ENCODE measurements around the gene TXNDC17. TPM values are rescaled to one million over a fixed set of nuclear protein-coding genes. Genes with fewer than 3 reads are reported as not detected.

The TXNDC17 gene
- total RNA-seq, 1 experiment from 2014 or later: 137 TPM

DNA sequence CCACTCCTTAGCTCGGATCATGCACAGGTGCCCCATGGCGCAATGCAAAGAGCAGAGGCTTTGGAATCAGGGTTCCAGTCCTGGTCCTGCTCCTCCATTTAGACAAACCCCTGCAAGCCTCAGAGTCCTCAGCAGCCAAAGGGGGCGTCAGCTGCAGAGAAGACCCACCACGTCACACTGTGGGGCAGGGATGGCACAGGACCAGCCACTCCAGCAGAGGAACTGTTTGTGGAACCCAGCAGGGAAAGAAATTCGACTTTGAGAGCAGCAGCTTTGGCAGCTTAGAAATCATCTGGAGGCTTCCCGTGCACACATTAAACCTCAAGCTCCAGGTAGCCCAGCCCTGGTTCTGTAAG, 35.9 kb downstream of the TXNDC17 start:
- ChIA-PET POLR2A (no interaction called here), CTCF (no interaction called here)
- in situ Hi-C loops (cut with HindIII; ENCODE audit: low pct_unique_long_range_greater_than_20kb, low sequenced_read_pairs) (no loop called here), intact Hi-C loops (cut with micrococcal nuclease; ENCODE audit: unreplicated experiment) (no loop called here)
- no peak overlapping the region for H3K4me3 ChIP-seq (ENCODE audit: low read depth in 2 of 2, low read length in 2 of 2)
- no TSS peak for BruUV-seq (replicated peaks)
- H3K36me3 ChIP-seq (ENCODE audit: control insufficient read depth, insufficient read depth, low read length): no peaks in the 10 kb centered on the region
- TF ChIP-seq, protein P1, sequence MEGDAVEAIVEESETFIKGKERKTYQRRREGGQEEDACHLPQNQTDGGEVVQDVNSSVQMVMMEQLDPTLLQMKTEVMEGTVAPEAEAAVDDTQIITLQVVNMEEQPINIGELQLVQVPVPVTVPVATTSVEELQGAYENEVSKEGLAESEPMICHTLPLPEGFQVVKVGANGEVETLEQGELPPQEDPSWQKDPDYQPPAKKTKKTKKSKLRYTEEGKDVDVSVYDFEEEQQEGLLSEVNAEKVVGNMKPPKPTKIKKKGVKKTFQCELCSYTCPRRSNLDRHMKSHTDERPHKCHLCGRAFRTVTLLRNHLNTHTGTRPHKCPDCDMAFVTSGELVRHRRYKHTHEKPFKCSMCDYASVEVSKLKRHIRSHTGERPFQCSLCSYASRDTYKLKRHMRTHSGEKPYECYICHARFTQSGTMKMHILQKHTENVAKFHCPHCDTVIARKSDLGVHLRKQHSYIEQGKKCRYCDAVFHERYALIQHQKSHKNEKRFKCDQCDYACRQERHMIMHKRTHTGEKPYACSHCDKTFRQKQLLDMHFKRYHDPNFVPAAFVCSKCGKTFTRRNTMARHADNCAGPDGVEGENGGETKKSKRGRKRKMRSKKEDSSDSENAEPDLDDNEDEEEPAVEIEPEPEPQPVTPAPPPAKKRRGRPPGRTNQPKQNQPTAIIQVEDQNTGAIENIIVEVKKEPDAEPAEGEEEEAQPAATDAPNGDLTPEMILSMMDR (IDR thresholded peaks at IDR 0.05): no peak
- TF ChIP-seq SIN3A (IDR thresholded peaks at IDR 0.05; ENCODE audit: borderline replicate concordance, insufficient read depth, low read depth, low read length) (no peak), TCF7L2 (IDR thresholded peaks at IDR 0.05; ENCODE audit: low read depth, low read length) (no peak), POLR2AphosphoS5 (IDR thresholded peaks at IDR 0.05; ENCODE audit: low read depth, low read length) (no peak)
- TF ChIP-seq, protein P2, sequence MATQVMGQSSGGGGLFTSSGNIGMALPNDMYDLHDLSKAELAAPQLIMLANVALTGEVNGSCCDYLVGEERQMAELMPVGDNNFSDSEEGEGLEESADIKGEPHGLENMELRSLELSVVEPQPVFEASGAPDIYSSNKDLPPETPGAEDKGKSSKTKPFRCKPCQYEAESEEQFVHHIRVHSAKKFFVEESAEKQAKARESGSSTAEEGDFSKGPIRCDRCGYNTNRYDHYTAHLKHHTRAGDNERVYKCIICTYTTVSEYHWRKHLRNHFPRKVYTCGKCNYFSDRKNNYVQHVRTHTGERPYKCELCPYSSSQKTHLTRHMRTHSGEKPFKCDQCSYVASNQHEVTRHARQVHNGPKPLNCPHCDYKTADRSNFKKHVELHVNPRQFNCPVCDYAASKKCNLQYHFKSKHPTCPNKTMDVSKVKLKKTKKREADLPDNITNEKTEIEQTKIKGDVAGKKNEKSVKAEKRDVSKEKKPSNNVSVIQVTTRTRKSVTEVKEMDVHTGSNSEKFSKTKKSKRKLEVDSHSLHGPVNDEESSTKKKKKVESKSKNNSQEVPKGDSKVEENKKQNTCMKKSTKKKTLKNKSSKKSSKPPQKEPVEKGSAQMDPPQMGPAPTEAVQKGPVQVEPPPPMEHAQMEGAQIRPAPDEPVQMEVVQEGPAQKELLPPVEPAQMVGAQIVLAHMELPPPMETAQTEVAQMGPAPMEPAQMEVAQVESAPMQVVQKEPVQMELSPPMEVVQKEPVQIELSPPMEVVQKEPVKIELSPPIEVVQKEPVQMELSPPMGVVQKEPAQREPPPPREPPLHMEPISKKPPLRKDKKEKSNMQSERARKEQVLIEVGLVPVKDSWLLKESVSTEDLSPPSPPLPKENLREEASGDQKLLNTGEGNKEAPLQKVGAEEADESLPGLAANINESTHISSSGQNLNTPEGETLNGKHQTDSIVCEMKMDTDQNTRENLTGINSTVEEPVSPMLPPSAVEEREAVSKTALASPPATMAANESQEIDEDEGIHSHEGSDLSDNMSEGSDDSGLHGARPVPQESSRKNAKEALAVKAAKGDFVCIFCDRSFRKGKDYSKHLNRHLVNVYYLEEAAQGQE (IDR thresholded peaks at IDR 0.05; ENCODE audit: insufficient read depth in 1 of 2, low read depth in 2 of 2, low read length in 1 of 2): no peak
- ATAC-seq: no peak
- no peak overlapping the region for H3K27ac ChIP-seq (ENCODE audit: low read length)
- no peaks in the 10 kb centered on the region for H3K4me1 ChIP-seq (ENCODE audit: control insufficient read depth, insufficient read depth, low read length)
- peaks cover 7% of the 10 kb centered on the region for H3K27me3 ChIP-seq (ENCODE audit: control insufficient read depth, insufficient read depth, low read length)
- DNase-seq (ENCODE audit: low read depth, low spot score): no peak
- no peaks in the 10 kb centered on the region for H3K9me3 ChIP-seq (ENCODE audit: control insufficient read depth, insufficient read depth, low read depth, low read length)

DNA sequence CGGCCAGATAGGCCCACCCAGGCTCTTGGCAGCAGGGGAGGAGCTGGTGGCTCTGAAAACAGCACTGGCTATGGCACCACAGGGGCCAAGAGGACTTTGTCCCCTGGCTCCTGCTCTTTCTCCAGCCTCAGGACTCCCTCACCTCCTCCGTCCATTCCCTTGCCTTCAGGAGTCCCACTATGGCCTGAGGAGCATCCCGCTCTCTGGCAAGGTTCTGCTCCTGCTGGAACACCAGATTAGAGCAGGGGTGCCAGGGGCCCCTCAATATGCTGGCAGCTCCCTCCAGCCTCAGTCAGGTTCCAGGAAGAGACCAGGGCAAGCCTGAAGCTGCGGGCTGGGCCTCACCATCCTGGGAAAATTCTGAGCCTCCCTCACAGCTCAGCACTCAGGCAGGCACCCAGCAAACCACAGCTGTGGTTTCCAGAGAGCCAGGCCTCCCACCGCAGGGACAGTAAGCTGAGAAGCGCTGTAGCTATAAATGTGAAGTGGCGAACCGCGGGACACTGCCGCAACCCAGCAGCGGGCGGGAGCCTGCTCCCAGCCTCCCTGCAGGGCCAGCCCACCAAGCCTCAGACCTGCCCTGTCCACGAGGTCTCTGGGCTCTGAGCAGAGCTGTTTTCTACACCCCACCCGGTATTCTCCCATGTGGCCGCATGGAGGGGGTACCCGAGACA, 36.4 kb downstream of the TXNDC17 start:
- no peak for DNase-seq (ENCODE audit: low read depth, low spot score)

More for the DNA sequence above, 36.4 kb downstream of the TXNDC17 start:
- TF ChIP-seq, protein P1 (IDR thresholded peaks at IDR 0.05): no peak
- TF ChIP-seq POLR2AphosphoS5 (IDR thresholded peaks at IDR 0.05; ENCODE audit: low read depth, low read length) (no peak), TCF7L2 (IDR thresholded peaks at IDR 0.05; ENCODE audit: low read depth, low read length) (no peak), SIN3A (IDR thresholded peaks at IDR 0.05; ENCODE audit: borderline replicate concordance, insufficient read depth, low read depth, low read length) (no peak)
- TF ChIP-seq, protein P2 (IDR thresholded peaks at IDR 0.05; ENCODE audit: insufficient read depth in 1 of 2, low read depth in 2 of 2, low read length in 1 of 2): no peak
- Histone ChIP-seq H3K36me3 (ENCODE audit: control insufficient read depth, insufficient read depth, low read length) (no peaks in the 10 kb centered on the region), H3K4me3 (ENCODE audit: low read depth in 2 of 2, low read length in 2 of 2) (no peak overlapping the region), H3K4me1 (ENCODE audit: control insufficient read depth, insufficient read depth, low read length) (no peaks in the 10 kb centered on the region), H3K27ac (ENCODE audit: low read length) (no peak overlapping the region), H3K9me3 (ENCODE audit: control insufficient read depth, insufficient read depth, low read depth, low read length) (no peaks in the 10 kb centered on the region), H3K27me3 (ENCODE audit: control insufficient read depth, insufficient read depth, low read length) (peaks cover 7% of the 10 kb centered on the region)
- intact Hi-C loops (cut with micrococcal nuclease; ENCODE audit: unreplicated experiment): no loop called here
- ChIA-PET CTCF (no interaction called here), POLR2A (no interaction called here)
- no peak for ATAC-seq
- in situ Hi-C loops (cut with HindIII; ENCODE audit: low pct_unique_long_range_greater_than_20kb, low sequenced_read_pairs): no loop called here
- BruUV-seq (replicated peaks): no TSS peak

All from Panc1 (cell line).